Immature natural killer cell (primary cell): Measurements from ENCODE around the gene SLC25A34. TPM values are rescaled to one million over a fixed set of nuclear protein-coding genes. Genes with fewer than 3 reads are reported as not detected.
"Not testable (repeated sequence)": the region's sequence is repeated elsewhere in the genome, so short reads cannot be mapped to it uniquely, and the experiment has no call there.

Experiments used
- DNase-seq, 3 donors: peaks; one replicate each; pipeline ENCODE4 v3.0.0; 2022; ENCODE audit warnings: mixed read lengths in 1 of 3
- H3K27ac Mint-ChIP-seq, 6 donors: one replicate each; pipeline ENCODE4 v1.8.0; 2020; ENCODE audit warnings: mixed read lengths in 6 of 6, mild to moderate bottlenecking in 5 of 6, inconsistent platforms in 4 of 6, moderate library complexity in 3 of 6
- H3K27me3 Mint-ChIP-seq, 3 donors: one replicate each; pipeline ENCODE4 v1.8.0; 2020 to 2021; ENCODE audit warnings: low read depth in 3 of 3, mild to moderate bottlenecking in 3 of 3, mixed read lengths in 3 of 3, moderate library complexity in 3 of 3, inconsistent platforms in 1 of 3
- H3K36me3 Mint-ChIP-seq, 3 donors: one replicate each; pipeline ENCODE4 v1.8.0; 2020; ENCODE audit warnings: mixed read lengths in 3 of 3, inconsistent platforms in 2 of 3, mild to moderate bottlenecking in 2 of 3
- H3K4me1 Mint-ChIP-seq, 2 donors: one replicate each; pipeline ENCODE4 v1.8.0; 2020; ENCODE audit warnings: inconsistent platforms in 2 of 2, mild to moderate bottlenecking in 2 of 2, mixed read lengths in 2 of 2, moderate library complexity in 1 of 2
- H3K4me3 Mint-ChIP-seq, 5 donors: one replicate each; pipeline ENCODE4 v1.8.0; 2020; ENCODE audit warnings: mild to moderate bottlenecking in 5 of 5, mixed read lengths in 5 of 5, inconsistent platforms in 3 of 5, moderate library complexity in 3 of 5
- H3K9me3 Mint-ChIP-seq, 6 donors: one replicate each; pipeline ENCODE4 v1.8.0; 2020; ENCODE audit warnings: mild to moderate bottlenecking in 6 of 6, mixed read lengths in 6 of 6, inconsistent platforms in 4 of 6, moderate library complexity in 3 of 6
- polyA plus RNA-seq, 3 donors: library from polyadenylated mRNA; unstranded; fragments of 300-500 nt; fragmentation: Illumina TruSeq; gene quantifications; one replicate each; pipeline ENCODE4 v1.2.3, GENCODE V29; 2021

Gene SLC25A34
- not detected for polyA plus RNA-seq

- H3K36me3 Mint-ChIP-seq, result peaks cover 0 to 4% (median 0%) of the 10 kb centered on the region in 3 donors
- no peak for DNase-seq
- no peak within 1 kb of the TSS for H3K27ac Mint-ChIP-seq
- H3K4me1 Mint-ChIP-seq, result peaks cover 0 to under 1% of the 10 kb centered on the region in 2 donors
- H3K9me3 Mint-ChIP-seq, result no peaks in the 10 kb centered on the region
- H3K4me3 Mint-ChIP-seq, result no peak within 1 kb of the TSS
- H3K27me3 Mint-ChIP-seq, result peaks cover 0 to 2% (median 0%) of the 10 kb centered on the region in 3 donors
Measured at GRCh38 chr1:15736038-15736891, at the start of gene SLC25A34. SLC25A34 (plus strand) TSS chr1:15736258; CDS start chr1:15736486, 228 bp downstream.

- Mint-ChIP-seq H3K27ac (peak overlapping the region in 1 of 6 donors; percentile 39), H3K27me3 (peaks cover 0 to 6% (median 5%) of the 10 kb centered on the region in 3 donors), H3K36me3 (no peaks in the 10 kb centered on the region), H3K4me1 (peaks cover 29 to 31% of the 10 kb centered on the region in 2 donors), H3K9me3 (no peaks in the 10 kb centered on the region), H3K4me3 (peak overlapping the region in 2 of 5 donors; percentile 27 to 29)
- DNase-seq, result no peak
Measured at GRCh38 chr1:15687446-15687845, 48.6 kb upstream of the SLC25A34 start.

GRCh38 chr1:15690317-15690716, 45.7 kb upstream of the SLC25A34 start:
- Mint-ChIP-seq H3K27ac (no peak overlapping the region), H3K9me3 (no peaks in the 10 kb centered on the region), H3K4me1 (peaks cover 23 to 33% of the 10 kb centered on the region in 2 donors), H3K4me3 (no peak overlapping the region), H3K36me3 (peaks cover 0 to 4% (median 0%) of the 10 kb centered on the region in 3 donors), H3K27me3 (peaks cover 0 to 2% (median 0%) of the 10 kb centered on the region in 3 donors)
- no peak for DNase-seq

- DNase-seq, result no peak
- Mint-ChIP-seq H3K9me3 (no peaks in the 10 kb centered on the region), H3K27me3 (peaks cover 0 to 2% (median 0%) of the 10 kb centered on the region in 3 donors), H3K4me3 (no peak overlapping the region), H3K36me3 (peaks cover 0 to 4% (median 0%) of the 10 kb centered on the region in 3 donors), H3K4me1 (peaks cover 16 to 25% of the 10 kb centered on the region in 2 donors), H3K27ac (peak overlapping the region in 1 of 6 donors; percentile 41)
Measured at GRCh38 chr1:15691434-15692032, 44.5 kb upstream of the SLC25A34 start.

GRCh38 chr1:15692121-15692682, 43.9 kb upstream of the SLC25A34 start:
- H3K27ac Mint-ChIP-seq, result no peak overlapping the region
- H3K4me3 Mint-ChIP-seq, result no peak overlapping the region
- no peaks in the 10 kb centered on the region for H3K9me3 Mint-ChIP-seq
- no peak for DNase-seq
- peaks cover 0 to 4% (median 0%) of the 10 kb centered on the region in 3 donors for H3K36me3 Mint-ChIP-seq
- H3K27me3 Mint-ChIP-seq, result peaks cover 0 to 2% (median 0%) of the 10 kb centered on the region in 3 donors
- peaks cover 23 to 29% of the 10 kb centered on the region in 2 donors for H3K4me1 Mint-ChIP-seq

- DNase-seq, result no peak
- H3K27me3 Mint-ChIP-seq, result no peaks in the 10 kb centered on the region
- no peak overlapping the region for H3K27ac Mint-ChIP-seq
- H3K9me3 Mint-ChIP-seq, result no peaks in the 10 kb centered on the region
- peaks cover 20 to 29% of the 10 kb centered on the region in 2 donors for H3K4me1 Mint-ChIP-seq
- peaks cover 0 to 4% (median 0%) of the 10 kb centered on the region in 3 donors for H3K36me3 Mint-ChIP-seq
- no peak overlapping the region for H3K4me3 Mint-ChIP-seq
Measured at GRCh38 chr1:15693371-15693770, 42.7 kb upstream of the SLC25A34 start.

GRCh38 chr1:15696956-15697521, 39.0 kb upstream of the SLC25A34 start:
- peaks cover 0 to 4% (median 0%) of the 10 kb centered on the region in 3 donors for H3K36me3 Mint-ChIP-seq
- peak overlapping the region; percentile 53 to 82 (median 65) for H3K4me3 Mint-ChIP-seq
- peak in 2 of 3 donors; percentile 3 to 5 for DNase-seq
- no peaks in the 10 kb centered on the region for H3K9me3 Mint-ChIP-seq
- peaks cover 20 to 33% of the 10 kb centered on the region in 2 donors for H3K4me1 Mint-ChIP-seq
- peak overlapping the region; percentile 68 to 87 (median 78) for H3K27ac Mint-ChIP-seq
- H3K27me3 Mint-ChIP-seq, result peaks cover 0 to 2% (median 0%) of the 10 kb centered on the region in 3 donors

GRCh38 chr1:15698201-15698600, 37.9 kb upstream of the SLC25A34 start:
- no peaks in the 10 kb centered on the region for H3K9me3 Mint-ChIP-seq
- H3K36me3 Mint-ChIP-seq, result peaks cover 0 to 4% (median 0%) of the 10 kb centered on the region in 3 donors
- no peak for DNase-seq
- H3K4me1 Mint-ChIP-seq, result peaks cover 23 to 30% of the 10 kb centered on the region in 2 donors
- H3K27ac Mint-ChIP-seq, result no peak overlapping the region
- no peak overlapping the region for H3K4me3 Mint-ChIP-seq
- H3K27me3 Mint-ChIP-seq, result peaks cover 0 to 2% (median 0%) of the 10 kb centered on the region in 3 donors

- H3K27me3 Mint-ChIP-seq, H3K4me3 Mint-ChIP-seq: not testable (repeated sequence)
Measured at GRCh38 chr1:15699321-15699720, 36.7 kb upstream of the SLC25A34 start.

GRCh38 chr1:15700508-15700907, 35.5 kb upstream of the SLC25A34 start:
- no peak for DNase-seq
- Mint-ChIP-seq H3K9me3 (no peaks in the 10 kb centered on the region), H3K27me3 (peaks cover 0 to 4% (median 1%) of the 10 kb centered on the region in 3 donors), H3K27ac (no peak overlapping the region), H3K4me1 (peaks cover 23 to 26% of the 10 kb centered on the region in 2 donors), H3K4me3 (no peak overlapping the region), H3K36me3 (peaks cover 0 to 1% (median 0%) of the 10 kb centered on the region in 3 donors)

More at GRCh38 chr1:15699321-15699720, 36.7 kb upstream of the SLC25A34 start:
- not testable (repeated sequence) for DNase-seq, H3K36me3 Mint-ChIP-seq, H3K9me3 Mint-ChIP-seq, H3K27ac Mint-ChIP-seq
- peaks cover 28 to 29% of the 10 kb centered on the region in 2 donors for H3K4me1 Mint-ChIP-seq

- peaks cover 21 to 25% of the 10 kb centered on the region in 2 donors for H3K4me1 Mint-ChIP-seq
- no peak overlapping the region for H3K27ac Mint-ChIP-seq
- H3K4me3 Mint-ChIP-seq, result no peak overlapping the region
- no peak for DNase-seq
- H3K27me3 Mint-ChIP-seq, result peaks cover 0 to 4% (median 3%) of the 10 kb centered on the region in 3 donors
- peaks cover 0 to 6% (median 0%) of the 10 kb centered on the region in 3 donors for H3K36me3 Mint-ChIP-seq
- H3K9me3 Mint-ChIP-seq, result no peaks in the 10 kb centered on the region
Measured at GRCh38 chr1:15701784-15702183, 34.3 kb upstream of the SLC25A34 start.

- no peak for DNase-seq
- no peak overlapping the region for H3K4me3 Mint-ChIP-seq
- H3K27me3 Mint-ChIP-seq, result peaks cover 0 to 5% (median 3%) of the 10 kb centered on the region in 3 donors
- peaks cover 12 to 15% of the 10 kb centered on the region in 2 donors for H3K4me1 Mint-ChIP-seq
- H3K27ac Mint-ChIP-seq, result no peak overlapping the region
- no peaks in the 10 kb centered on the region for H3K9me3 Mint-ChIP-seq
- H3K36me3 Mint-ChIP-seq, result peaks cover 0 to 7% (median 0%) of the 10 kb centered on the region in 3 donors
Measured at GRCh38 chr1:15702722-15703550, 33.1 kb upstream of the SLC25A34 start.

- Mint-ChIP-seq H3K4me3 (no peak overlapping the region), H3K4me1 (peaks cover 12% of the 10 kb centered on the region in 2 donors), H3K27ac (no peak overlapping the region), H3K36me3 (peaks cover 0 to 7% (median 0%) of the 10 kb centered on the region in 3 donors), H3K9me3 (no peaks in the 10 kb centered on the region), H3K27me3 (peaks cover 0 to 7% (median 3%) of the 10 kb centered on the region in 3 donors)
- DNase-seq, result no peak
Measured at GRCh38 chr1:15703562-15703961, 32.5 kb upstream of the SLC25A34 start.
